Measurements from ENCODE around the gene MCEMP1. TPM values are rescaled to one million over a fixed set of nuclear protein-coding genes. Genes with fewer than 3 reads are reported as not detected.
A peak's percentile ranks its signal among the peaks of the same experiment; 100 is the strongest.

The MCEMP1 gene
- total and polyA plus RNA-seq, 2 of the 13 experiments (the other 11 are each of a cell fraction or from before 2014, with no cell fraction given) = not detected

GRCh38 chr19:7703332-7703731, 26.4 kb downstream of the MCEMP1 start (continued):
- no peak for TF ChIP-seq ZNF790 (CRISPR knock-in tag; IDR thresholded peaks at IDR 0.05; ENCODE audit: borderline replicate concordance)
- no peak for TF ChIP-seq NCOR1 (IDR thresholded peaks at IDR 0.05; ENCODE audit: borderline replicate concordance, low read length)

GRCh38 chr19:7704280-7705060, 27.6 kb downstream of the MCEMP1 start:
- Histone ChIP-seq H4K20me1 (ENCODE audit: insufficient read depth, low read length) (no peaks in the 10 kb centered on the region), H3K27ac (ENCODE audit: extremely low read length, insufficient read depth, low read length) (no peak overlapping the region), H3K36me3 (replicated peaks in 1 of 2; ENCODE audit: control insufficient read depth in 1 of 2, insufficient read depth in 2 of 2, low read length in 2 of 2) (no peaks in the 10 kb centered on the region), H3K9ac (ENCODE audit: insufficient read depth, low read depth, low read length) (no peak overlapping the region), H3K4me2 (ENCODE audit: low read depth, low read length) (no peak overlapping the region), H3K79me2 (ENCODE audit: insufficient read depth, low read length) (no peaks in the 10 kb centered on the region), H3K4me3 (replicated peaks in 1 of 3; ENCODE audit: insufficient read depth in 1 of 3, low read depth in 2 of 3, low read length in 3 of 3) (no peak overlapping the region), H3K27me3 (ENCODE audit: control insufficient read depth in 1 of 2, insufficient read depth in 2 of 2, low read length in 2 of 2) (peaks cover 0 to 11% of the 10 kb centered on the region in 2 experiments; a peak in 1 of 5 replicates), H3K9me3 (ENCODE audit: low read length) (no peaks in the 10 kb centered on the region), H2AFZ (ENCODE audit: low read length) (no peak overlapping the region), H3K4me1 (ENCODE audit: insufficient read depth, low read length) (peaks cover 11% of the 10 kb centered on the region)
- TF ChIP-seq ZMYM3 (CRISPR knock-in tag; IDR thresholded peaks at IDR 0.05) = peak; percentile 63; the same call in 1 of the 2 replicates
- no peak for TF ChIP-seq ZMAT3 (CRISPR knock-in tag; conservative IDR thresholded peaks at IDR 0.05)
- no peak for TF ChIP-seq PBX3 (CRISPR knock-in tag; IDR thresholded peaks at IDR 0.05; ENCODE audit: borderline replicate concordance)
- TF ChIP-seq RNF2 (conservative IDR thresholded peaks at IDR 0.05; ENCODE audit: low read depth) = no peak
- no peak for TF ChIP-seq ZNF709 (CRISPR knock-in tag; IDR thresholded peaks at IDR 0.05)
- TF ChIP-seq ZNF768 (CRISPR knock-in tag; IDR thresholded peaks at IDR 0.05) = peak; percentile 94
- intact Hi-C loops (cut with micrococcal nuclease; ENCODE audit: unreplicated experiment) (no loop called here), in situ Hi-C loops (cut with HindIII; ENCODE audit: extremely low pct_ligation_motif_present, low pct_unique_long_range_greater_than_20kb) (no loop called here)
- WGBS (ENCODE audit: low lambda C conversion rate) = 61% methylated on average over 4 of the region's 6 CpGs
- ATAC-seq = no peak
- no peak for FAIRE-seq
- DNase-seq (ENCODE audit: low spot score) = no peak
- ChIA-PET POLR2A (no interaction called here), CTCF (ENCODE audit: low intra/inter-chr PET ratio, low total read pairs) (no interaction called here)
- BruUV-seq (replicated peaks) = no TSS peak

All from HepG2 (cell line).